Loucy (cell line): ENCODE results near the gene TRIM22.

Source experiments
- EZH2phosphoT487 ChIP-seq: fragments of 200-600 bp; IDR thresholded peaks from 2 replicates; pipeline ENCODE4 v1.6.1; 2018; ENCODE audit warnings: antibody characterized with exemption, mild to moderate bottlenecking, moderate library complexity, borderline replicate concordance
- TF ChIP-seq, protein P1 (sequence below): fragments of 200-600 bp; sonication (generic); conservative IDR thresholded peaks from 2 replicates; pipeline ENCODE4 v1.5.1; 2014; ENCODE audit warnings: mild to moderate bottlenecking, antibody characterized with exemption, low read length

DNA sequence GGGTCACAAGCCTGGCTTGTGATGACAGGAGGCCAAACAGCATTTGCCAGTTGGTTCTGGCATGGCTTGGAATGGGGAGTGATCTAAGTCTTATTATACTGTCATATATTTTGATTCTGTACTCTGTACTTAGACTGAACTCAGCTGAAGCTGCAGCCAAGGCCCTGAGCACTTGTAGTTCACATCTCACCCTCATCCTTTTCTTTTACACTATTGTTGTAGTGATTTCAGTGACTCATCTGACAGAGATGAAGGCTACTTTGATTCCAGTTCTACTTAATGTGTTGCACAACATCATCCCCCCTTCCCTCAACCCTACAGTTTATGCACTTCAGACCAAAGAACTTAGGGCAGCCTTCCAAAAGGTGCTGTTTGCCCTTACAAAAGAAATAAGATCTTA lies 47.5 kb downstream of the TRIM22 start:
- TF ChIP-seq, protein P1, sequence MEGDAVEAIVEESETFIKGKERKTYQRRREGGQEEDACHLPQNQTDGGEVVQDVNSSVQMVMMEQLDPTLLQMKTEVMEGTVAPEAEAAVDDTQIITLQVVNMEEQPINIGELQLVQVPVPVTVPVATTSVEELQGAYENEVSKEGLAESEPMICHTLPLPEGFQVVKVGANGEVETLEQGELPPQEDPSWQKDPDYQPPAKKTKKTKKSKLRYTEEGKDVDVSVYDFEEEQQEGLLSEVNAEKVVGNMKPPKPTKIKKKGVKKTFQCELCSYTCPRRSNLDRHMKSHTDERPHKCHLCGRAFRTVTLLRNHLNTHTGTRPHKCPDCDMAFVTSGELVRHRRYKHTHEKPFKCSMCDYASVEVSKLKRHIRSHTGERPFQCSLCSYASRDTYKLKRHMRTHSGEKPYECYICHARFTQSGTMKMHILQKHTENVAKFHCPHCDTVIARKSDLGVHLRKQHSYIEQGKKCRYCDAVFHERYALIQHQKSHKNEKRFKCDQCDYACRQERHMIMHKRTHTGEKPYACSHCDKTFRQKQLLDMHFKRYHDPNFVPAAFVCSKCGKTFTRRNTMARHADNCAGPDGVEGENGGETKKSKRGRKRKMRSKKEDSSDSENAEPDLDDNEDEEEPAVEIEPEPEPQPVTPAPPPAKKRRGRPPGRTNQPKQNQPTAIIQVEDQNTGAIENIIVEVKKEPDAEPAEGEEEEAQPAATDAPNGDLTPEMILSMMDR = no peak
- TF ChIP-seq EZH2phosphoT487 = no peak
